Chondrocyte (in vitro differentiated cells): Measurements from ENCODE around the gene LYZ. TPM values are rescaled to one million over a fixed set of nuclear protein-coding genes. Genes with fewer than 3 reads are reported as not detected.

Experiments
- DNase-seq: peaks from one replicate; pipeline ENCODE4 v3.0.0; 2021; ENCODE audit warnings: mixed read lengths, low spot score
- H3K27ac Mint-ChIP-seq: one replicate; pipeline ENCODE4 v1.8.0; 2021; ENCODE audit warnings: mild to moderate bottlenecking, moderate library complexity, mixed read lengths; ENCODE audit not compliant: unreplicated experiment
- H3K27me3 Mint-ChIP-seq: 2 replicates; pipeline ENCODE4 v1.8.0; 2021; ENCODE audit warnings: low read depth, mixed read lengths
- H3K36me3 Mint-ChIP-seq: 2 replicates; pipeline ENCODE4 v1.8.0; 2021; ENCODE audit warnings: low read depth, mixed read lengths
- H3K4me1 Mint-ChIP-seq: 2 replicates; pipeline ENCODE4 v1.8.0; 2021; ENCODE audit warnings: low read depth, mild to moderate bottlenecking, mixed read lengths
- H3K4me3 Mint-ChIP-seq: one replicate; pipeline ENCODE4 v1.8.0; 2021; ENCODE audit warnings: mild to moderate bottlenecking, moderate library complexity, mixed read lengths; ENCODE audit not compliant: unreplicated experiment
- H3K9me3 Mint-ChIP-seq: 2 replicates; pipeline ENCODE4 v1.8.0; 2021; ENCODE audit warnings: low read depth, mixed read lengths
- total RNA-seq: library from RNA; stranded (reverse); gene quantifications from 3 replicates; pipeline ENCODE4 v1.2.1, GENCODE V29; 2021
- TF ChIP-seq, protein P1 (sequence below): fragments of 200-600 bp; sonication (generic); IDR thresholded peaks from 2 replicates; pipeline ENCODE4 v1.5.0; 2021; ENCODE audit warnings: antibody characterized with exemption, mild to moderate bottlenecking, moderate library complexity

LYZ gene
- total RNA-seq, 1 donor from 2014 or later, result not detected

DNA sequence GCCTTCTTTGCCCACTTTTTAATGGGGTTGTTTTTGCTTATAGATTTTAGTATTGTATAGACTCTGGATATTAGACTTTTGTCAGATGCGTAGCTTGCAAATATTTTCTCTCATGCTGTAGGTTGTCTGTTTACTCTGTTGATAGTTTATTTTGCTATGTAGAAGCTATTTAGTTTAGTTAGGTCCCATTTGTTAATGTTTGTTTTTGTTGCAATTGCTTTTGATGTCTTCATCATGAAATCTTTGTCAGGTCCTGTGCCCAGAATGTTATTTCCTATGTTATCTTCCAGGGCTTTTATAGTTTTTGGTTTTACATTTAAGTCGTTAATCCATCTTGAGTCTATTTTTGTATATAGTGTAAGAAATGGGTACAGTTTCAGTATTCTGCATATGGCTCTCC is 30.0 kb upstream of the LYZ start:
- TF ChIP-seq, protein P1, sequence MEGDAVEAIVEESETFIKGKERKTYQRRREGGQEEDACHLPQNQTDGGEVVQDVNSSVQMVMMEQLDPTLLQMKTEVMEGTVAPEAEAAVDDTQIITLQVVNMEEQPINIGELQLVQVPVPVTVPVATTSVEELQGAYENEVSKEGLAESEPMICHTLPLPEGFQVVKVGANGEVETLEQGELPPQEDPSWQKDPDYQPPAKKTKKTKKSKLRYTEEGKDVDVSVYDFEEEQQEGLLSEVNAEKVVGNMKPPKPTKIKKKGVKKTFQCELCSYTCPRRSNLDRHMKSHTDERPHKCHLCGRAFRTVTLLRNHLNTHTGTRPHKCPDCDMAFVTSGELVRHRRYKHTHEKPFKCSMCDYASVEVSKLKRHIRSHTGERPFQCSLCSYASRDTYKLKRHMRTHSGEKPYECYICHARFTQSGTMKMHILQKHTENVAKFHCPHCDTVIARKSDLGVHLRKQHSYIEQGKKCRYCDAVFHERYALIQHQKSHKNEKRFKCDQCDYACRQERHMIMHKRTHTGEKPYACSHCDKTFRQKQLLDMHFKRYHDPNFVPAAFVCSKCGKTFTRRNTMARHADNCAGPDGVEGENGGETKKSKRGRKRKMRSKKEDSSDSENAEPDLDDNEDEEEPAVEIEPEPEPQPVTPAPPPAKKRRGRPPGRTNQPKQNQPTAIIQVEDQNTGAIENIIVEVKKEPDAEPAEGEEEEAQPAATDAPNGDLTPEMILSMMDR, result no peak
- peaks cover 2% of the 10 kb centered on the region for H3K36me3 Mint-ChIP-seq
- peaks cover 29% of the 10 kb centered on the region for H3K9me3 Mint-ChIP-seq
- H3K27ac Mint-ChIP-seq, result no peak overlapping the region
- H3K4me1 Mint-ChIP-seq, result no peaks in the 10 kb centered on the region
- H3K27me3 Mint-ChIP-seq, result peaks cover 27% of the 10 kb centered on the region
- H3K4me3 Mint-ChIP-seq, result no peak overlapping the region
- DNase-seq, result no peak

DNA sequence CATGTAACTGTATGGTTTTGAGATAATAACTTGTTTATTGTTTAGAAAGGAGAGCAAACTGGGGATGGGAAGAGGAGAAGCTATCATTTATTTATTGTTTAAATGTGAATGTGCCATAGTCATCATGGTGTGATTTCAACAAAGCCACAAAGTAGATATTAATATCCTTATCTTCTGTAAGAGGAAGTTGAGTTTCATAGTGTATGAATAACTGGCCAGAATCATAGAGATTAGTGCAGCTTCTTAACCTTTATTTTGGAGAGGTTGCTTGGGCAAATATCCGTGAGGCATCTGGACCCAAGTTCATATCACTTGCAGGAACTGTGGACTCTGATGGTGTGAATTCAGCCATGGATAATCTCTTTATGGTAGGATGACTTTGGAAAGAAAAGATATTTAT is 26.8 kb upstream of the LYZ start:
- H3K36me3 Mint-ChIP-seq, result peaks cover 2% of the 10 kb centered on the region
- H3K9me3 Mint-ChIP-seq, result peaks cover 23% of the 10 kb centered on the region
- TF ChIP-seq, protein P1, result no peak
- H3K27me3 Mint-ChIP-seq, result peaks cover 48% of the 10 kb centered on the region
- DNase-seq, result no peak
- H3K4me1 Mint-ChIP-seq, result no peaks in the 10 kb centered on the region
- no peak overlapping the region for H3K27ac Mint-ChIP-seq
- H3K4me3 Mint-ChIP-seq, result no peak overlapping the region

DNA sequence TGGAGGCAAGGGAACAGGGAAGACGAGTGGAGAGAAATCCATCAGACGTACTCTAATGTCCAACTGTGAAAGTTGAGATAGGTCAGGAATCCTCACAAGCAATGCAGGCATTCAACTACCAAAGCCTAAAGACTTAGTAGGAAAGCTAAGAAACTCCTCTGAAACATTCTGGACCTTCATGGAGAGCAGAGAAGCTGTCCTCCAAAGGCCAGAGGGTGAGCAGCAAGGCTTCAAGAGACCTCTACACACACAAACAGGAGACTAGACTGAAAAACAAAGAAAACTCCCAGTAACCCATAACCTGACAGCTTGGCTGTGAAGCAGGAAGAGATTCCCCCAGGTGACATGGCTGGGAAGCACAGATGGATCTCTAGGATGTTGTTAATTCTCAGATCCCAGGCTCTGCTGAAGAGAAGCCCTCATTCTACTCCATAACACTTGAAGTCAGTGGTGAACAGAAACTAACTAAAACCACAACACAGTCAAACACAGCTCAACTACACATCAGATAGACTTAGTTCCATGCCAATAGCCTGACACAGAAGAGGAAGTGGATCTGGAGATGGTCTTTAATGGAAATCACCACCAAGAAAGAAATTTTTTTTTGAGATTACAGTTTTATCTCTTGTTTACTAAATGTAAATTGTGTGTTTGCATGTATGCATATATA is 23.2 kb upstream of the LYZ start:
- TF ChIP-seq, protein P1, result no peak
- H3K36me3 Mint-ChIP-seq, result peaks cover 5% of the 10 kb centered on the region
- DNase-seq, result no peak
- peaks cover 64% of the 10 kb centered on the region for H3K27me3 Mint-ChIP-seq
- H3K4me3 Mint-ChIP-seq, result no peak overlapping the region
- no peak overlapping the region for H3K27ac Mint-ChIP-seq
- peaks cover 10% of the 10 kb centered on the region for H3K9me3 Mint-ChIP-seq
- H3K4me1 Mint-ChIP-seq, result no peaks in the 10 kb centered on the region

DNA sequence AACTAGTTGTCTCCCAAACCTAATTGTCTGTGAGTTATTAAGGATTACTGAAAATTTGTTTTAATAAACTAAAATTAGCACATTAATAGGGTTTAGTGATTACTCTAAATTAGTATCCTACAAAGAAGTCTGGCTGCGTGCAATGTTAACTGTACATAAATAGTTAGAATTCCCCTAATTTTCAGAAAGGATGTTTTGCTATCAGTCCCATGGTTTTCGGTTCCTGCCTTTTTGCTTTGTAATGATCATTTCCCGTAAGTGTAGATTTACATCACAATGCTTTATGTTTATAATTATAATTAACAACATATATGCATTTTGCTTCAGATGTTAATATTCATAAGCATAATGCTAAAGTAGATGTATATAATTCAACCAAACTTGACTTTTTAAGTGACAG is 19.8 kb upstream of the LYZ start:
- Mint-ChIP-seq H3K9me3 (no peaks in the 10 kb centered on the region), H3K36me3 (peaks cover 5% of the 10 kb centered on the region), H3K4me3 (no peak overlapping the region), H3K27ac (no peak overlapping the region), H3K27me3 (peaks cover 74% of the 10 kb centered on the region), H3K4me1 (peaks cover 9% of the 10 kb centered on the region)
- no peak for DNase-seq
- TF ChIP-seq, protein P1, result no peak

DNA sequence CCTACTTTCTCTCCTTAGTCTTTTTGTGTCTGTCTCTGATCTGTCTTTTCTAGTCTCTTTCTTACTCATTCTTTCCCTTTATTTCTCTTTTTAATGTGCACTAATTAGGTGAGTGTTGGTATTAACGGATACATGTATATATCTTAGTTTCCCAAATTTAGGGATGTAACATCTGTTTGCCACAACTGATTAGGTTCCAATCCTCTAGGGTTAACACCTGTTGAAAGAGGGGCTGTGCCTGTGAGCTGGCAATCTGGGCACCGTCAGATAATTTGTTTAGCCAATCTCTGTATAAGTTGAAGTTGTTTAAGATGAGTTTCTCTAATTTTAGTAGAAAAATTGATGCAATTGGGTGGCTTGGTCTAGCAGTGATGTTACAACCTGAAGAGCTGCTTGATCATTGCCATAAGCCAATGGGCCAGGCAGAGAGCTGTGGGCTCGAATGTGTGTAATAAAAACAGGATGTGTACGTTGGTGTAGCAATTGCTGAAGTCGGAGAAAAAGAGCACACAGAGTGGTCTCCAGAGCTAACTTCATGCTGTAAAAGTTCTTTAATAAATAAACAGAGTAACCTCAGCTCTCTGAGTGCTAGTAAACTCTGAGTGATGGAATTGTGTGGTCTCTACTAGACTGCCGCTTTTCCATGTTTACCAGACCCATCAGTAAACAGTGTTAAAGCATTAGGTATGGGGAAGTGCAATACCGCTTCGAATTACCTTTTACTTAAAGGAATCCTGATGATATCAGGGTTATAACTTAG is 18.3 kb upstream of the LYZ start:
- H3K9me3 Mint-ChIP-seq, result no peaks in the 10 kb centered on the region
- H3K4me1 Mint-ChIP-seq, result peaks cover 9% of the 10 kb centered on the region
- DNase-seq, result no peak
- H3K27ac Mint-ChIP-seq, result no peak overlapping the region
- peaks cover 66% of the 10 kb centered on the region for H3K27me3 Mint-ChIP-seq
- H3K36me3 Mint-ChIP-seq, result peaks cover 5% of the 10 kb centered on the region
- TF ChIP-seq, protein P1, result no peak
- no peak overlapping the region for H3K4me3 Mint-ChIP-seq
